ENCODE measurements around the gene ATF4.
A peak's percentile ranks its signal among the peaks of the same experiment; 100 is the strongest.

Gene ATF4

GRCh38 chr22:39545386-39546365, 25.3 kb downstream of the ATF4 start:
- TF ChIP-seq L3MBTL2 (conservative IDR thresholded peaks at IDR 0.05) (peak; percentile 56), LEF1 (IDR thresholded peaks at IDR 0.05; ENCODE audit: borderline replicate concordance) (no peak), SUZ12 (IDR thresholded peaks at IDR 0.05) (no peak)
- DNase-seq (ENCODE audit: extremely low spot score): peak; percentile 79
- ChIA-PET POLR2A (interaction anchor here (1.1 kb wide), 1 partner anchor 498 kb away, joined by 3 read pairs; no protein-coding TSS in a partner anchor), CTCF (no interaction called here)

- CTCF ChIA-PET: interaction anchor here (0.8 kb wide), 1 partner anchor 11 kb away, joined by 3 read pairs; no protein-coding TSS in a partner anchor
- TF ChIP-seq PKNOX1 (IDR thresholded peaks at IDR 0.05) (no peak), HDGF (IDR thresholded peaks at IDR 0.05; ENCODE audit: borderline replicate concordance) (no peak), LEF1 (IDR thresholded peaks at IDR 0.05; ENCODE audit: borderline replicate concordance) (no peak), CTBP1 (IDR thresholded peaks at IDR 0.05; ENCODE audit: borderline replicate concordance) (no peak), TARDBP (IDR thresholded peaks at IDR 0.05) (no peak), SP1 (IDR thresholded peaks at IDR 0.05) (no peak), L3MBTL2 (conservative IDR thresholded peaks at IDR 0.05) (no peak), FOXA1 (IDR thresholded peaks at IDR 0.05) (no peak), FOXK2 (IDR thresholded peaks at IDR 0.05) (no peak), ARNT (IDR thresholded peaks at IDR 0.05) (no peak), SUZ12 (IDR thresholded peaks at IDR 0.05) (no peak), FOXM1 (IDR thresholded peaks at IDR 0.05; ENCODE audit: borderline replicate concordance) (no peak), ZNF384 (IDR thresholded peaks at IDR 0.05) (no peak), ELF4 (IDR thresholded peaks at IDR 0.05) (no peak)
- POLR2A ChIA-PET: no interaction called here
- no peak for DNase-seq (ENCODE audit: extremely low spot score)
Measured at GRCh38 chr22:39546889-39547586, 26.7 kb downstream of the ATF4 start.

GRCh38 chr22:39547587-39547947, 27.2 kb downstream of the ATF4 start:
- POLR2A ChIA-PET: interaction anchor here (1.4 kb wide), 1 partner anchor 497 kb away, joined by 4 read pairs; no protein-coding TSS in a partner anchor
- no peak for DNase-seq (ENCODE audit: extremely low spot score)
- CTCF ChIA-PET: no interaction called here
- no peak for TF ChIP-seq CTBP1 (IDR thresholded peaks at IDR 0.05; ENCODE audit: borderline replicate concordance)
- no peak for TF ChIP-seq L3MBTL2 (conservative IDR thresholded peaks at IDR 0.05)
- no peak for TF ChIP-seq ZNF384 (IDR thresholded peaks at IDR 0.05)

GRCh38 chr22:39553429-39553828, 33.1 kb downstream of the ATF4 start:
- CTCF ChIA-PET: no interaction called here
- no peak for DNase-seq (ENCODE audit: extremely low spot score)
- POLR2A ChIA-PET: no interaction called here

GRCh38 chr22:39554151-39554550, 33.8 kb downstream of the ATF4 start:
- ChIA-PET CTCF (no interaction called here), POLR2A (no interaction called here)
- no peak for DNase-seq (ENCODE audit: extremely low spot score)
- TF ChIP-seq TARDBP (IDR thresholded peaks at IDR 0.05) (no peak), LEF1 (IDR thresholded peaks at IDR 0.05; ENCODE audit: borderline replicate concordance) (no peak), SP1 (IDR thresholded peaks at IDR 0.05) (no peak), ZNF384 (IDR thresholded peaks at IDR 0.05) (no peak), FOXM1 (IDR thresholded peaks at IDR 0.05; ENCODE audit: borderline replicate concordance) (no peak), FOXK2 (IDR thresholded peaks at IDR 0.05) (no peak), NFRKB (IDR thresholded peaks at IDR 0.05) (no peak), CTBP1 (IDR thresholded peaks at IDR 0.05; ENCODE audit: borderline replicate concordance) (no peak), BHLHE40 (IDR thresholded peaks at IDR 0.05; ENCODE audit: borderline replicate concordance) (no peak), ELF4 (IDR thresholded peaks at IDR 0.05) (no peak)

More at GRCh38 chr22:39553429-39553828, 33.1 kb downstream of the ATF4 start:
- no peak for TF ChIP-seq SUZ12 (IDR thresholded peaks at IDR 0.05)
- no peak for TF ChIP-seq SP1 (IDR thresholded peaks at IDR 0.05)
- no peak for TF ChIP-seq ZNF384 (IDR thresholded peaks at IDR 0.05)
- no peak for TF ChIP-seq FOXA1 (IDR thresholded peaks at IDR 0.05)
- no peak for TF ChIP-seq FOXK2 (IDR thresholded peaks at IDR 0.05)
- TF ChIP-seq CTBP1 (IDR thresholded peaks at IDR 0.05; ENCODE audit: borderline replicate concordance): no peak
- no peak for TF ChIP-seq FOXM1 (IDR thresholded peaks at IDR 0.05; ENCODE audit: borderline replicate concordance)
- TF ChIP-seq TARDBP (IDR thresholded peaks at IDR 0.05): no peak
- no peak for TF ChIP-seq L3MBTL2 (conservative IDR thresholded peaks at IDR 0.05)
- no peak for TF ChIP-seq ARNT (IDR thresholded peaks at IDR 0.05)
- TF ChIP-seq NFRKB (IDR thresholded peaks at IDR 0.05): no peak
- no peak for TF ChIP-seq BHLHE40 (IDR thresholded peaks at IDR 0.05; ENCODE audit: borderline replicate concordance)
- no peak for TF ChIP-seq LEF1 (IDR thresholded peaks at IDR 0.05; ENCODE audit: borderline replicate concordance)
- no peak for TF ChIP-seq HDGF (IDR thresholded peaks at IDR 0.05; ENCODE audit: borderline replicate concordance)
- TF ChIP-seq PKNOX1 (IDR thresholded peaks at IDR 0.05): no peak
- TF ChIP-seq ELF4 (IDR thresholded peaks at IDR 0.05): no peak
